Activated naive CD4-positive, alpha-beta T cell treated with anti-CD3 and anti-CD28 coated beads, Interleukin-2, amount 50 U/mL, for 72 hours (primary cell): ENCODE data around the gene NOPCHAP1. TPM values are rescaled to one million over a fixed set of nuclear protein-coding genes. Genes with fewer than 3 reads are reported as not detected.

Source experiments
- ATAC-seq, 2 donors: fragments of 150-1000 bp; cut with Tn5 transposase; 2 replicates each; pipeline ENCODE4 v1.10.0; 2021; ENCODE audit warnings: mild to moderate bottlenecking in 2 of 2, moderate library complexity in 2 of 2
- DNase-seq, 2 donors: peaks; one replicate each; pipeline ENCODE4 v3.0.0; 2021 to 2022; ENCODE audit warnings: low spot score in 2 of 2
- H3K27ac Mint-ChIP-seq, 2 donors: one replicate each; pipeline ENCODE4 v1.8.0; 2022; ENCODE audit warnings: mild to moderate bottlenecking in 2 of 2, mixed read lengths in 2 of 2
- H3K36me3 Mint-ChIP-seq, 2 donors: one replicate each; pipeline ENCODE4 v1.8.0; 2022; ENCODE audit warnings: mixed read lengths in 2 of 2
- H3K9me3 Mint-ChIP-seq, 2 donors: one replicate each; pipeline ENCODE4 v1.8.0; 2022; ENCODE audit warnings: mixed read lengths in 2 of 2
- total RNA-seq, 2 donors: library from RNA; stranded (reverse); gene quantifications; one replicate each; pipeline ENCODE4 v1.2.3, GENCODE V29; 2022

Gene NOPCHAP1
- total RNA-seq, 2 donors from 2014 or later, result 25.2 to 36.6 TPM

GRCh38 chr12:105033851-105034250 is 47.7 kb downstream of the NOPCHAP1 start:
- DNase-seq, result no peak
- H3K36me3 Mint-ChIP-seq, result peaks cover 5 to 15% of the 10 kb centered on the region in 2 donors
- H3K9me3 Mint-ChIP-seq, result no peaks in the 10 kb centered on the region
- ATAC-seq, result peak; percentile 66 to 73
- peak overlapping the region in 1 of 2 donors; percentile 75 for H3K27ac Mint-ChIP-seq

Other genes with a start within 250 kb of the NOPCHAP1 start
- 10 to 100 TPM in 1 of 2 donors, 1 to 10 TPM in 1; 1.6 to 19.8 TPM for gene SLC41A2, start 28.0 kb upstream of the NOPCHAP1 start, total RNA-seq
- 1 to 10 TPM in 1 of 2 donors, under 1 TPM in 1; 0.36 to 5.7 TPM for gene ALDH1L2, start 98.1 kb downstream of the NOPCHAP1 start, total RNA-seq
- 10 to 100 TPM; 30.5 to 41.2 TPM for gene WASHC4, start 121.4 kb downstream of the NOPCHAP1 start, total RNA-seq
- gene APPL2, start 249.9 kb downstream of the NOPCHAP1 start, total RNA-seq, result 10 to 100 TPM; 17.2 to 19.3 TPM